Heart right ventricle (tissue), 16 donors: ENCODE measurements around the gene CD33. TPM values are rescaled to one million over a fixed set of nuclear protein-coding genes. Genes with fewer than 3 reads are reported as not detected.

ENCODE experiments used
- ATAC-seq, 8 donors: fragments of 200-7000 bp; cut with Tn5 transposase; one replicate each; pipeline ENCODE4 v1.9.1; 2020; ENCODE audit warnings: mild to moderate bottlenecking in 8 of 8, moderate library complexity in 8 of 8, moderate number of reproducible peaks in 1 of 8
- DNase-seq, 2 donors: peaks; one replicate each; pipeline ENCODE4 v3.0.0-alpha.2; 2020
- H3K27ac ChIP-seq, 10 donors: fragments of 200-600 bp; sonication (generic) in 2 of 10; one replicate each; pipeline versions ENCODE4 v1.5.0 to v1.8.0; 2020 to 2022; ENCODE audit warnings: mild to moderate bottlenecking in 3 of 10
- H3K27me3 ChIP-seq, 7 donors: fragments of 200-600 bp; one replicate each; pipeline ENCODE4 v1.8.0; 2021 to 2022; ENCODE audit warnings: mild to moderate bottlenecking in 2 of 7
- H3K36me3 ChIP-seq, 9 donors: fragments of 200-600 bp; sonication (generic) in 1 of 9; one replicate each; pipeline versions ENCODE4 v1.5.0 to v1.8.0; 2020 to 2022; ENCODE audit warnings: mild to moderate bottlenecking in 2 of 9
- H3K4me1 ChIP-seq, 9 donors: fragments of 200-600 bp; sonication (generic) in 1 of 9; one replicate each; pipeline versions ENCODE4 v1.5.0 to v1.8.0; 2020 to 2022; ENCODE audit warnings: mild to moderate bottlenecking in 4 of 9
- H3K4me3 ChIP-seq, 10 donors: fragments of 200-600 bp; sonication (generic) in 2 of 10; one replicate each; pipeline versions ENCODE4 v1.5.0 to v1.8.0; 2020 to 2022; ENCODE audit warnings: mild to moderate bottlenecking in 7 of 10, moderate library complexity in 2 of 10
- H3K9me3 ChIP-seq, 11 donors: fragments of 200-600 bp in 10 of 11; sonication (generic) in 2 of 11; one replicate each; pipeline versions ENCODE4 v1.5.0 to v1.8.0; 2013 to 2022; ENCODE audit warnings: mild to moderate bottlenecking in 2 of 11, control low read depth in 1 of 11, moderate library complexity in 1 of 11
- WGBS, 2 donors: extraction: QIAGEN DNeasy Blood & Tissue Kit; methylation state at CpG; one replicate each; pipeline ENCODE4 v1.1.7; 2013; ENCODE audit warnings: inconsistent platforms in 1 of 2; 5-methylcytosine and 5-hydroxymethylcytosine counted together
- intact Hi-C, 10 donors: fragments of 100-400 bp; cut with DNase I; formaldehyde crosslinking; loops; one replicate each; pipeline versions ENCODE4 v1.11.1 to v1.14.2; 2022
- polyA plus RNA-seq, 2 donors: library from polyadenylated mRNA; stranded (reverse); fragments of 200-250 nt; gene quantifications; one replicate each; pipeline ENCODE4 v1.2.3, GENCODE V29; 2013
- total RNA-seq, 10 donors: library from RNA; stranded (reverse); fragmentation: NEBNext Ultra II Directional in 3 of 10; extraction: Animal tissue kit (Norgen Biotek cat#: 25700) in 3 of 10; gene quantifications; one replicate each; pipeline versions ENCODE4 v1.2.1 to v1.2.4, GENCODE V29; 2021 to 2023
- TF ChIP-seq, protein P1 (sequence below), 9 donors: fragments of 200-600 bp; sonication (generic) in 2 of 9; IDR thresholded peaks; one replicate each; pipeline versions ENCODE4 v1.5.0 to v1.8.0; 2021 to 2022; ENCODE audit warnings: antibody characterized with exemption in 9 of 9, mild to moderate bottlenecking in 5 of 9, moderate library complexity in 1 of 9
- donor health status: Arrhythmogenic right ventricular cardiomyopathy.
- donor health status: ischemic (EF 13 %, LVEDD 7.1; RV severe dilation, severe dysfunction).
- donor health status: healthy with polysubstance abuse.
- donor health status: DM: no; HTN: yes; CAD: no.
- donor health status: DM: no; HTN: no; CAD: no.
- donor health status: ischemic (EF 25% LVEDD 6.9; RV normal size, moderate dysfunction).
- donor health status: ischemic (EF 25% LVEDD 5.7; RV mildly dilated, moderate dysfunction).
- donor health status: healthy.
- donor health status: DM: yes; HTN: yes; CAD: no.
- donor health status: Ischemic cardiomyopathy.
- donor health status: ischemic (EF 35%, LVEDD 5.7; RV mildly dilated, moderate dysfunction).
- donor health status: nonischemic (EF 11% LVEDD 7.7; RV severe dilation, severe dysfunction).
- donor health status: DM: yes; HTN: yes; CAD: no.
- donor health status: PGD.
- donor health status: ischemic (EF 29% LVEDD 5.4; RV normal size, mild dysfunction).
- donor health status: nonischemic (EF 23%, LVEDD 6.1; RV moderate dilation, normal function).

Gene CD33
- total and polyA plus RNA-seq, 12 donors: 0.51 to 16.6 (median 2.0) TPM

DNA sequence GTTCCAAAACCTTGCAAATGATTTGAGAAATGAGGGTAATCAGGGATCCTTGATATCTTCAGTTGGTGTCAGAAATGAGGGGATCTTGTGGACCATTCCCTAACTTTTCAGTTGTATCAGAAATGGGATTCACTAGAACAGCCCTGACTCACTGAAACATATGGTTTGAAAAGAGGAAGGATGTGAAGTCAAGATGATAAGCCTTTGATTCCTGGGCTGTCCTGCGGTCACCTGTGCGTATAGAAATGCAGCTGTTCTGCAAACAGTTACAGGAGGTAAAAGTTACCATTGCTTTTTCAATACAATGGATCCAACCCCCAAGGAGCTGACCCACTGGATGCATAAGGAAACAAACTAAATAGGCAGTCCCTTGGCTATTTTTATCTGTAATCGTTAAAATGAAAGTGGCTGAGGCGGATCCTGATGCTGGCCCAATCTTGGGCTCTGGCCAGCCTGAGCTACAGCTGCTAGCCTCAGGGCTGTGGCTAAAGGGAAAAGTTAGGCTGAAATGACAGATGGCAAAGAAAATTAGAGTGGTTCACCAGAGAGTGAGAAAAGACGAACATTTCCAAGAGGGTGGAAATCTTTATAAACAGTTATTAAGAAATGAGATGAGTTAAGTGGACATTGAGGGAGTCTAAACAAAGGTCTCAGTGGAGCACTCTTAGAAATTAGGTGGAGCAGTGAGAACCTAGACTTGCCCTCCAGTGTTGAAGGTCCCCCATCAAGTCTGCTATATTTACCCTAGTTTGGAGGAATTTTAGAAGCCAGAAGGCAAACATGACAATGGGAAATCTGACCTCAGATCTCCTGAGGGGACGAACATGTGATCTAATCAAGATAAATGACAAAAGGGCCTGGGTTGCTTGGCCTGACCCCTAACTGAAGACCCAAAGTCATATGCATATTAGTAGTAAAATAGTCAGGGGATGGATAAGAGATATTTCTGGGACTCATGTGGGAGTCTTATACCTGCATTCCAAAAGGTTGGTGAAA lies 33.6 kb downstream of the CD33 start:
- intact Hi-C loops: loop anchor here in 1 of 10 donors (10.0 kb wide), 1 partner anchor 104 kb away; no protein-coding TSS in a partner anchor
- no peak overlapping the region for H3K4me3 ChIP-seq
- H3K36me3 ChIP-seq: no peaks in the 10 kb centered on the region
- no peak overlapping the region for H3K27ac ChIP-seq
- H3K27me3 ChIP-seq: peaks cover 0 to 65% (median 28%) of the 10 kb centered on the region in 7 donors
- ATAC-seq (no peak), DNase-seq (no peak)
- peaks cover 0 to 5% (median 0%) of the 10 kb centered on the region in 11 donors for H3K9me3 ChIP-seq
- TF ChIP-seq, protein P1, sequence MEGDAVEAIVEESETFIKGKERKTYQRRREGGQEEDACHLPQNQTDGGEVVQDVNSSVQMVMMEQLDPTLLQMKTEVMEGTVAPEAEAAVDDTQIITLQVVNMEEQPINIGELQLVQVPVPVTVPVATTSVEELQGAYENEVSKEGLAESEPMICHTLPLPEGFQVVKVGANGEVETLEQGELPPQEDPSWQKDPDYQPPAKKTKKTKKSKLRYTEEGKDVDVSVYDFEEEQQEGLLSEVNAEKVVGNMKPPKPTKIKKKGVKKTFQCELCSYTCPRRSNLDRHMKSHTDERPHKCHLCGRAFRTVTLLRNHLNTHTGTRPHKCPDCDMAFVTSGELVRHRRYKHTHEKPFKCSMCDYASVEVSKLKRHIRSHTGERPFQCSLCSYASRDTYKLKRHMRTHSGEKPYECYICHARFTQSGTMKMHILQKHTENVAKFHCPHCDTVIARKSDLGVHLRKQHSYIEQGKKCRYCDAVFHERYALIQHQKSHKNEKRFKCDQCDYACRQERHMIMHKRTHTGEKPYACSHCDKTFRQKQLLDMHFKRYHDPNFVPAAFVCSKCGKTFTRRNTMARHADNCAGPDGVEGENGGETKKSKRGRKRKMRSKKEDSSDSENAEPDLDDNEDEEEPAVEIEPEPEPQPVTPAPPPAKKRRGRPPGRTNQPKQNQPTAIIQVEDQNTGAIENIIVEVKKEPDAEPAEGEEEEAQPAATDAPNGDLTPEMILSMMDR (IDR thresholded peaks at IDR 0.05): no peak
- H3K4me1 ChIP-seq: peaks cover 0 to 8% (median 0%) of the 10 kb centered on the region in 9 donors
- WGBS, 2 donors: 47 to 50% methylated on average over 6 of the region's 6 CpGs

DNA sequence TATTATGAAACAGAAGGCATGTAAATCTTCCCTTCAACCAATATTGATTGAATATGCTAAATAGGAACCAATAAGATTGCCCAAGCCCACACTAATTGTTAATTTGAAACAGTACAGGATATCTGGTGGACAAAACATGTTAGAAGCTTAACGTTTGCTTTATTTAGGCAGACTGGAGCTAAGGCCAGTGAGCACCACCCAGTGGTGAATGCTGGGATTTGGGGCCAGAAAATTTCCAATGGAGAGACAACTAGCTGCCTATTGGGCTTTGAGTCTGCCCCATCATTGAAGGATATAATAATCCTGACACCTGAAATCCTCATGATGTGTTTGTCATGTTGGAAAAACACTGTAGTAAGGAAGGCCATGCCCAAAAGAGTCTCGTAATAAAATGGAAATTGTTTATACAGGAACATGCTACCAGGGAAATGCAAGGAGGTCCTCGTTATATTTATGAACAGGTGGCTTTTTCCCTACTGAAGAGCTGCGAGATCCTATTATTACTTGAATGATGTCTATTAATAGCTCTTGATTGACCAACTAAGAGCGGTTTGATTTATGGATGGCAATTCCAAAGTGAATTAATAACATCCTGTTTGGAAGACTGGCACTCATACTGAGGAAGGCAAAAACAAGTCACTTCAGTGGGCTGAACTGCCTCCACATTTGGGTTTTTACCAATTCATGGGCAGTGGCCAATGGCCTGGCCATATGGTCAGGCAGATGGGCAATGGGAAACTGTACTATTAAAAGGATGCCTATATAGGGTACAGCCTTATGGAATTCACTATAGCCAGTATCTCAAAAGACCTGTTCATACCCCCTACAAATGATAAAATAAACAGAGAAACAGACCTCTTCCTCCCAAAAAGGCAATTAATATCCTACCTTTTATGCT lies 34.7 kb downstream of the CD33 start:
- peaks cover 0 to 69% (median 37%) of the 10 kb centered on the region in 7 donors for H3K27me3 ChIP-seq
- TF ChIP-seq, protein P1 (IDR thresholded peaks at IDR 0.05): peak in 7 of 9 donors; percentile 46 to 70 (median 57)
- no peak overlapping the region for H3K4me3 ChIP-seq
- H3K36me3 ChIP-seq: no peaks in the 10 kb centered on the region
- peaks cover 0 to 8% (median 0%) of the 10 kb centered on the region in 9 donors for H3K4me1 ChIP-seq
- WGBS, 2 donors: 30 to 32% methylated on average over 5 of the region's 5 CpGs
- peaks cover 0 to 5% (median 0%) of the 10 kb centered on the region in 11 donors for H3K9me3 ChIP-seq
- no peak overlapping the region for H3K27ac ChIP-seq
- intact Hi-C loops: loop anchor here in 1 of 10 donors (10.0 kb wide), 1 partner anchor 105 kb away; no protein-coding TSS in a partner anchor
- ATAC-seq: no peak
- peak in 1 of 2 donors; percentile 15 for DNase-seq

DNA sequence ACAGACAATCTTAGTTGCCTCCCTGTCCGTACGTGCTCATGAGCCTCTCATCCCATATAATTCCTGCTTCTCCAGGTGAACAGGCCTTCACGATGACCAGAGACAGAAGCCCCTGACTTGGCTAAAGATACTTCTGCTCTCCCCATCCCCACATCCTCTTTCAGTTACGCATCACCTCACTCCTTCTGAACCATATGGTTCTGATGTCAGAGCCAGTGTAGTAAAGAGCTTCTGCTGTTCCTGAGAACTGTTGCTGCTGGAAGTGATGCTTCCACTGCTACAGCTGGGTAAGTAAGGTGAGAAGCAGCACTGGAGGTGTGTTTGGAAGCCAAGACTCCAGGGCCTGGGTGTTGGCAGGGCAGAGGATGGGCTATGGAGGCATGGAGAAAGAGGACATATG lies 38.9 kb downstream of the CD33 start:
- TF ChIP-seq, protein P1 (IDR thresholded peaks at IDR 0.05): no peak
- Histone ChIP-seq H3K36me3 (no peaks in the 10 kb centered on the region), H3K4me1 (no peaks in the 10 kb centered on the region), H3K27ac (no peak overlapping the region), H3K4me3 (no peak overlapping the region), H3K9me3 (peaks cover 0 to 5% (median 0%) of the 10 kb centered on the region in 11 donors), H3K27me3 (peaks cover 0 to 56% (median 38%) of the 10 kb centered on the region in 7 donors)
- intact Hi-C loops: no loop called here
- DNase-seq (no peak), ATAC-seq (no peak)
- WGBS, 2 donors: 69 to 80% methylated on average over 4 of the region's 4 CpGs

DNA sequence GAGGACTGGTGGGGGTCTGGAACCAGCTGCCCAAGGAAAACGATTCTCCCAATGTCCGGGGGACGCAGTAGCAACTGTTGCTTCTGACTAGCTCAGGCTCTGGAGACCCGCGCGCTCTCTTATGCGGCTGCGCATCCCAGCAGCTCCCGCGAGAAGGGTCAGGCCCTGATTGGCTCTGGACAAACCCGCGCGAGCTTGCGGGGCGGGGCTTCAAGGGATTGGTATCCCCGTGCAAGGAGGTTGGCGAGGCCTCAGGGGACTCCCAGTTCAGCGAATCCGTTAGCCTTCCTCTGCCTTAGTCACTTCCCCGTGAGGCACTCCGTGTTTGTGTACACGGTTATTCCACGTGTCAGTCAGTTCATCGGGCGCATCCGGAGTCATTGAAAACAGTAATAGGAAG lies 46.2 kb downstream of the CD33 start:
- H3K36me3 ChIP-seq: no peaks in the 10 kb centered on the region

More for the DNA sequence above, 46.2 kb downstream of the CD33 start:
- intact Hi-C loops: no loop called here
- Histone ChIP-seq H3K27ac (no peak overlapping the region), H3K4me1 (peaks cover 0 to 14% (median 0%) of the 10 kb centered on the region in 9 donors), H3K9me3 (no peaks in the 10 kb centered on the region), H3K4me3 (no peak overlapping the region), H3K27me3 (peaks cover 0 to 49% (median 12%) of the 10 kb centered on the region in 7 donors)
- no peak for DNase-seq
- WGBS, 2 donors: 52 to 54% methylated on average over 26 of the region's 26 CpGs
- ATAC-seq: peak in 1 of 8 donors; percentile 44
- TF ChIP-seq, protein P1 (IDR thresholded peaks at IDR 0.05): no peak
